Right forelimb (tissue), 1 donor: ENCODE results near the gene UCK1.
"Not testable (repeated sequence)": the region's sequence is repeated elsewhere in the genome, so short reads cannot be mapped to it uniquely, and the experiment has no call there.

Experiments
- DNase-seq: peaks from one replicate; pipeline ENCODE4 v3.0.0-alpha.2; 2018

Gene UCK1

GRCh38 chr9:131523086-131523388 lies 8.0 kb downstream of the UCK1 start:
- DNase-seq: no peak

DNA sequence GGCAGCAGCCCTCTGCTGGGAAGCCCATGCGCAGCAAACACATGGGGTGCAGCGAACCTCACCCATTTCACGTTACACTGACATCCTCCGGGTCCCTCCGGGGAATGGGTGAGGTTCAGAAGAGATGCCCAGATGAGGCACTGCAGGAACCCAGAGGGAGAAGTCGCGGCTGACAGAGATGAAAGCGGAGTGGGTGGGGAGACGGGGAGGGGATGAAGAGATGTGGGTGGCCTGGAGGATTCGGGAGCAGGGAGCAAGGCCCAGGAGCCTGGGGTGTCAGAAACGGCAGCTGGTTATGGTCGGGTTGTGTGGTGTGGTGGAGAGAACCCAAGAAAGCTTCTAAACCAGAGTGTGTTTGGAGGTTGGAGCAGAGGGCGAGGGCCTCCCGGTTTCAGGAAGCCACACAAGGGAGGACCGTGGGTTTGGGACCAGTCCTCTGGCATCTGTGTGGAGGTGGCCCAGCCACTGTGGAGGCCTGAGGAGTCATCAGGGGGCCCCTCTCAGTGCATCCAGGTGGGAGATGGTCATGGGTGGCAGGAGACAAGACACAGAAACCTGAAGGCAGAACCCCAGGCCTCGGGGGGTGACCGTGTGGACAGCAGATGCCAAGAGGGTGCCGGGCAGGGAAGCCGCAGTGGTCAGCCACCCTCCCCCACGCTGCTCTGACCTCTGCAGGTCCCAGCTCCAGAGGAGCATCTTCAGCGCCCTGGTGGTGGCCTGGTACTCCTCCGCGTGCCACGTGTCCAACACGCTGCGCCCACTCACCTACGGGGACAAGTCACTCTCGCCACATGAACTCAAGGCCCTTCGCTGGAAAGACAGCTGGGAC lies 8.6 kb downstream of the UCK1 start:
- no peak for DNase-seq

DNA sequence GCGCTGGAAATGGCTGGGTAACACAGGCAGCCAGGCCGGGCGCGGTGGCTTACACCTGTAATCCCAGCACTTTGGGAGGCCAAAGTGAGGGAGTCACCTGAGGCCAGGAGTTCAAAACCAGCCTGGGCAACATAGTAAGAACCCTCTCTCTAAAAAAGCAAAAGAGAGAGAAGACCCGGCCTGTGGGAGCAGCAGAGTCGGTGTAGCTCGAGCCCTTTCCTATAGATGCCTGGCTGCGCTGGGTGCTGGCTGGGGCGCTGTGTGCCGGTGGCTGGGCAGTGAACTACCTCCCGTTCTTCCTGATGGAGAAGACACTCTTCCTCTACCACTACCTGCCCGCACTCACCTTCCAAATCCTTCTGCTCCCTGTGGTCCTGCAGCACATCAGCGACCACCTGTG lies 9.2 kb downstream of the UCK1 start:
- no peak for DNase-seq

- no peak for DNase-seq
Measured at GRCh38 chr9:131521203-131521602, 9.9 kb downstream of the UCK1 start.

DNA sequence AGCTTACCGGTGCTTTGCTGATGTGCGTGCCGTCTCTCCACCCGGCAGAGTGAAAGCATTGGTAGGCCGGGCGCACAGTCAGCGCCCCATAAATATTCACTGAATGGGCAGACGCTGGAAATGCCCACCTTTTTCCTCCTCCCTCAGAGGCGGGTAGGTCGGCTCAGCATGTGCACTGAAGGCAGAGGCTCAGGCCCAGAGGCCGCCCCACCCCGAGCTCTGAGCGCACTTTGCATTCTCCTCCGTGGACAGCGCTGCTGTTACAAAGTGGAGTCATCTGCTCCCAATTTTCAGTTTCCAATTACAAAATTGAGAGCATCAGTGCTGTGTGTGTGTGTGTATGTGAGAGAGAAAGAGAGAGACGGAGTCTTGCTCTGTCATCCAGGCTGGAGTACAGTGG lies 10.6 kb downstream of the UCK1 start:
- no peak for DNase-seq

DNA sequence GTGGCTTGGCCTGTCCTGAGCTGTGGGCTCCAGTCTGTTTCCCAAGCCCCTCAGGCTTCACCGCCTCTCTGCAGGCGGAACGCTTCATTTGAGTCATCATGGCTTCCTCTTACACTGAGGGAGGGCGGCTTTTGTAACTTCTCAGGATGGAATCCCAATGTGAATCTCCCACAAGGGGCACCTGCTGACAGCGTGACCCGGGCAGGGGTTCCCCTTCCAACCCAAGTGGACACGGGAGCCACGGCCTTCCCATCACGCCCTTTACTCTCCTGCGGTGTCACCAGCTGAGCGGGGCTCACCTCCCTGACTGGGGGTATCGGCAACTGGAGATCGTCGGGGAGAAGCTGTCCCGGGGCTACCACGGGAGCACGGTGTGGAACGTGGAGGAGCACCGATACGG lies 12.5 kb downstream of the UCK1 start:
- DNase-seq: no peak

GRCh38 chr9:131517761-131518190 lies 13.3 kb downstream of the UCK1 start:
- no peak for DNase-seq

DNA sequence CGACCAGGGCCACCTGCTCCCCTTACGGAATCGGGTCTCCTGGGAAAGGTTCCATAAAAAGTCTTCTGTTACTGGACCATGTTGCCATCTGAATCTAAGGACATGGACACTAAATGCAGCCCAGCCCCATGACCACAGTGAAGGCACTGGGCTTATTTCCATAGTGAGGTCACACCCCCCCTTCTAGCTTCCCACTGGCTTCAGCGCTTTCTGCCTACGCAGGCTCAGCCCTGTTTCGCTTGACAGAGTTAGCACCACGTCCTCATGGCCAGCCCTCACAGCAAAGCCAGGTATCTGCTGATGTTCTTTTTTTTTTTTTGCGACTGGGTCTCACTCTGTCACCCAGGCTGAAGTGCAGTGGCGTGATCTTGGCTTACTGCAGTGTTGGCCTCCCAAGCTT lies 14.1 kb downstream of the UCK1 start:
- no peak for DNase-seq

- DNase-seq: no peak
Measured at GRCh38 chr9:131516100-131516499, 15.0 kb downstream of the UCK1 start.

DNA sequence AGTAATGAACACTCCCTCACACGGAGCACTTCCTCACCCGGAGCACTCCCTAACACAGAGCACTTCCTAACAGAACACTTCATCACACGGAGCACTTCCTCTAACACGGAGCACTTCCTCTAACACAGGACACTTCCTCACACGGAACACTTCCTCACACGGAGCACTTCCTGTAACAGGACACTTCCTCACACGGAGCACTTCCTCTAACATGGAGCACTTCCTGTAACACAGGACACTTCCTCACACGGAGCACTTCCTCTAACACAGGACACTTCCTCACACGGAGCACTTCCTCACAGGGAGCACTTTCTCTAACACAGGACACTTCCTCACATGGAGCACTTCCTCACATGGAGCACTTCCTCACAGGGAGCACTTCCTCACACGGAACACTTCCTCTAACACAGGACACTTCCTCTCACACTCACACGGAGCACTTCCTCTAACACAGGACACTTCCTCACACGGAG lies 15.5 kb downstream of the UCK1 start:
- DNase-seq: not testable (repeated sequence)

DNA sequence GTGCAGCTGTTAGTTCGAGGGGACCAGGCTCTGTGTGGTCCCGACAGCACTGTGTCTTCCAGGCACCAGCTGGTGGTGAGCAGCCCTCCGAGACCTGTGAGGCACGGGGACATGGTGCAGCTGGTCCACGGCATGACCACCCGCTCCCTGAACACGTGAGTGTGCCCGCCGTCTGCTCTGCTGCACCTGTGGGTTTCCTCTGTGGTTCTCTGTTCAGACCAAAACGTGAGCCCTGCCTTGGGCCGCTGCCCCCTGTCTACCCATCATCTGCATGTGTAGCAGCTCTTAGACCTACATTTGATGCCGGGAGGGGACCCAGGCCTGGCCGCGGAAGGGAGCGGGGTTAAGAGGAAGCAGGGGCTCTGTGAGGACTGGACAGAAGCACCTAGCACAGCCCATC lies 17.9 kb downstream of the UCK1 start:
- no peak for DNase-seq

- DNase-seq: no peak
Measured at GRCh38 chr9:131511880-131512279, 19.2 kb downstream of the UCK1 start.

- DNase-seq: no peak
Measured at GRCh38 chr9:131511416-131511815, 19.6 kb downstream of the UCK1 start.

GRCh38 chr9:131505012-131505411 lies 26.1 kb downstream of the UCK1 start:
- DNase-seq: no peak

- no peak for DNase-seq
Measured at GRCh38 chr9:131503626-131504465, 27.2 kb downstream of the UCK1 start.

- DNase-seq: peak; percentile 92
Measured at GRCh38 chr9:131502781-131503625, 28.1 kb downstream of the UCK1 start, which contains the start of gene POMT1. POMT1 (plus strand) TSS chr9:131502918; CDS start chr9:131504219, 1,301 bp downstream.

- DNase-seq: no peak
Measured at GRCh38 chr9:131500939-131501541, 30.0 kb downstream of the UCK1 start.

DNA sequence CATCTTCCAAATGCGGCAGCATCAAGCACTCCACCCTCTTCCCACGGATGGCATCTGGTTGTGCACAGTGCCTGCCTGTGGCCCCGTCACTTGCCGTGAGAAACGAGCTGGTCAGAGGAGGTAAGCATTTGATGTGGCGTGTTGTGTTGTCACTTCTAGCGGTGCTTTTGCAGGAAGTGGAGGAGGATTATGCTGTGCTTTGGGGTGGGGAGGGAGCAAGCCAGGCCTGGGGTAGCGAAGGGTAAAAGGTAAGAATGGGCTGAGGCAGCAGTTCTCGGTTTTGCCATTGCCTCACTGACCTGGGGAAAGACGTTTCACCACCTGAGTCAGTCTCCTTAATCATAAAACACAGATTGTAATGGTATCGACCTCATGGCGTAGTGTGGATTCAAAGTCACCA lies 30.7 kb downstream of the UCK1 start:
- no peak for DNase-seq

- DNase-seq: no peak
Measured at GRCh38 chr9:131499254-131499767, 31.8 kb downstream of the UCK1 start.

- no peak for DNase-seq
Measured at GRCh38 chr9:131496844-131497405, 34.1 kb downstream of the UCK1 start.

- no peak for DNase-seq
Measured at GRCh38 chr9:131495785-131496184, 35.3 kb downstream of the UCK1 start.

GRCh38 chr9:131494296-131494870 lies 36.7 kb downstream of the UCK1 start:
- no peak for DNase-seq
